GM23248 (cell line): Measurements from ENCODE around the gene LRBA. TPM values are rescaled to one million over a fixed set of nuclear protein-coding genes. Genes with fewer than 3 reads are reported as not detected.

Source experiments
- DNase-seq: peaks from one replicate; pipeline ENCODE4 v3.0.0-alpha.2; 2015
- H2AFZ ChIP-seq: fragments of 200-600 bp; sonication (generic); 2 replicates; pipeline ENCODE4 v1.6.1; 2016; ENCODE audit warnings: antibody characterized with exemption
- H3F3A ChIP-seq: fragments of 200-600 bp; sonication (generic); 2 replicates; pipeline ENCODE4 v1.6.1; 2016; ENCODE audit warnings: mild to moderate bottlenecking, antibody characterized with exemption, mixed run types; ENCODE audit not compliant: insufficient read depth
- H3K27ac ChIP-seq: fragments of 200-600 bp; sonication (generic); 2 replicates; pipeline ENCODE4 v1.5.1; 2016; ENCODE audit warnings: mild to moderate bottlenecking
- H3K27me3 ChIP-seq: fragments of 200-600 bp; sonication (generic); replicated peaks from 2 replicates; pipeline ENCODE4 v1.6.1; 2016; ENCODE audit warnings: mild to moderate bottlenecking; ENCODE audit not compliant: insufficient read depth
- H3K36me3 ChIP-seq: fragments of 200-600 bp; sonication (generic); 2 replicates; pipeline ENCODE4 v1.6.1; 2016; ENCODE audit warnings: low read depth, mild to moderate bottlenecking
- H3K4me1 ChIP-seq: fragments of 200-600 bp; sonication (generic); 2 replicates; pipeline ENCODE4 v1.6.1; 2016; ENCODE audit warnings: mild to moderate bottlenecking; ENCODE audit not compliant: insufficient read depth
- H3K4me2 ChIP-seq: fragments of 200-600 bp; sonication (generic); one replicate; pipeline ENCODE4 v1.6.1; 2016; ENCODE audit warnings: mild to moderate bottlenecking; ENCODE audit not compliant: unreplicated experiment
- H3K4me3 ChIP-seq: fragments of 200-600 bp; sonication (generic); 2 replicates; pipeline ENCODE4 v1.5.1; 2016; ENCODE audit warnings: mild to moderate bottlenecking
- H3K79me2 ChIP-seq: fragments of 200-600 bp; sonication (generic); 2 replicates; pipeline ENCODE4 v1.6.1; 2016; ENCODE audit warnings: mild to moderate bottlenecking; ENCODE audit not compliant: insufficient read depth
- H3K9ac ChIP-seq: fragments of 200-600 bp; sonication (generic); 2 replicates; pipeline ENCODE4 v1.6.1; 2016; ENCODE audit warnings: mild to moderate bottlenecking
- H3K9me2 ChIP-seq: fragments of 200-600 bp; sonication (generic); 2 replicates; pipeline ENCODE4 v1.6.1; 2016; ENCODE audit warnings: mixed run types, mild to moderate bottlenecking, moderate library complexity; ENCODE audit not compliant: insufficient read depth
- H3K9me3 ChIP-seq: fragments of 200-600 bp; sonication (generic); one replicate; pipeline ENCODE4 v1.6.1; 2017; ENCODE audit warnings: low read depth
- H4K20me1 ChIP-seq: fragments of 200-600 bp; sonication (generic); 2 replicates; pipeline ENCODE4 v1.6.0; 2016; ENCODE audit not compliant: insufficient read depth
- EZH2 ChIP-seq: fragments of 200-600 bp; sonication (generic); IDR thresholded peaks from 2 replicates; pipeline ENCODE4 v1.6.1; 2018; ENCODE audit warnings: antibody characterized with exemption, mild to moderate bottlenecking; ENCODE audit not compliant: insufficient read depth, poor library complexity, severe bottlenecking
- EZH2phosphoT487 ChIP-seq: fragments of 200-600 bp; sonication (generic); IDR thresholded peaks from 2 replicates; pipeline ENCODE4 v1.6.1; 2018; ENCODE audit warnings: antibody characterized with exemption, moderate library complexity, mild to moderate bottlenecking, low read depth; ENCODE audit not compliant: insufficient read depth
- WGBS, 2 experiments: methylation state at CpG; one replicate each; pipeline ENCODE4 v1.1.6; 2015 to 2017; ENCODE audit warnings: low lambda C conversion rate in 2 of 2, low coverage in 1 of 2; ENCODE audit errors: missing lambda C conversion rate in 2 of 2; 5-methylcytosine and 5-hydroxymethylcytosine counted together
- in situ Hi-C: fragments of 300-500 bp; cut with MboI; formaldehyde crosslinking; loops from 2 replicates; pipeline ENCODE4 v1.15.0; 2020
- polyA plus RNA-seq: library from polyadenylated mRNA; unstranded; fragments of >200 nt; fragmentation: Nextera tagmentation; extraction: Ambion mirVana; gene quantifications from 2 replicates; pipeline ENCODE4 v1.2.1, GENCODE V29; 2016
- total RNA-seq: library from RNA; depleted of rRNA; stranded (reverse); fragments of >200 nt; shearing (Covaris generic); gene quantifications from 2 replicates; pipeline ENCODE4 v1.2.3, GENCODE V29; 2014

LRBA gene
- total and polyA plus RNA-seq, 2 experiments from 2014 or later, result 6.6 to 17.8 TPM

DNA sequence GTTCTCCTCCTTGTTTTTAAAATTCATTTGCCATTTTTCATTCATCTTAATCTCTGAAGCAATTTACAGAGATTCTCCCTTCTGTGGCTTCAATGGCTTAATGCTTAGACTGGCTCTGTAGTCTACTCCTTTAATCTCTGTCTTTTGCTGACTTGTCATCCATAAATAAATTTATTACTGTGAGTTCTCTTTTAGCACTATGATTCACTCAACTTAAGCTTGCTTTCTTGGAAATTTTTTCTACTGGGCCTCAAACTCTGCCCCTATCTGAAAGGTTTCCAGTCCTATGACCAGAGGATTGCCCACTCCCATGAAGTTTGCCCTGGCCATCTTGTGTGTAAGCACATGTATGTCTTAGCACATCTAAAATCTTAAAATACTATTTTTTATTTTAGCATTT, 685.7 kb downstream of the LRBA start:
- H3K9me3 ChIP-seq, result no peaks in the 10 kb centered on the region
- no peak overlapping the region for H3K27ac ChIP-seq
- H3K4me3 ChIP-seq, result no peak overlapping the region
- H2AFZ ChIP-seq, result no peak overlapping the region
- no peaks in the 10 kb centered on the region for H3K27me3 ChIP-seq
- no peak overlapping the region for H3K4me2 ChIP-seq
- in situ Hi-C loops, result no loop called here
- TF ChIP-seq EZH2 (no peak), EZH2phosphoT487 (no peak)
- no peaks in the 10 kb centered on the region for H3K79me2 ChIP-seq
- no peak overlapping the region for H3K9ac ChIP-seq
- H3F3A ChIP-seq, result no peaks in the 10 kb centered on the region
- no peak for DNase-seq
- H3K9me2 ChIP-seq, result no peaks in the 10 kb centered on the region
- H3K36me3 ChIP-seq, result no peaks in the 10 kb centered on the region
- no peaks in the 10 kb centered on the region for H3K4me1 ChIP-seq
- no peaks in the 10 kb centered on the region for H4K20me1 ChIP-seq

DNA sequence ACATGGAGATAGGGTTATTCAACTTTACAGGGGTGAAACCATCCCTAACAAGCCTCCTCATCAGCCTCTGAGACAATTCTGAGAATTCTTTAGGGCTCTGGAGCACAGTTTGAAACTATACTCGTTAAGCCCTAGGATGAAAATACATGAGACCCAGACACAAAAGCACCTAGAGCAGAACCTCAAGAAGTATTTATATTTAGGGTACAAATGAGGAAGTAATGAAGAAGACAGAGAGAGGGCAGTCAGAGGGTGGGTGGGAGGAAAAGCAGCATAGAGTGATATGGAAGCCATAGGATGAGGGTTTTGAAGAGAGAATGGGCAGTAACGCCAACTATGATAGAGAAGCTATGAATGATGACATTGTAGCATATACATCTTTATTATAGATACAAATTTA, 686.6 kb downstream of the LRBA start:
- Histone ChIP-seq H2AFZ (no peak overlapping the region), H3K4me1 (no peaks in the 10 kb centered on the region), H4K20me1 (no peaks in the 10 kb centered on the region), H3K9ac (no peak overlapping the region), H3K79me2 (no peaks in the 10 kb centered on the region), H3K36me3 (no peaks in the 10 kb centered on the region), H3F3A (no peaks in the 10 kb centered on the region), H3K27me3 (no peaks in the 10 kb centered on the region), H3K9me3 (no peaks in the 10 kb centered on the region), H3K4me3 (no peak overlapping the region), H3K9me2 (no peaks in the 10 kb centered on the region), H3K4me2 (no peak overlapping the region), H3K27ac (no peak overlapping the region)
- in situ Hi-C loops, result no loop called here
- no peak for DNase-seq
- 96 to 97% methylated on average over 2 of the region's 2 CpGs for WGBS, 2 experiments
- TF ChIP-seq EZH2 (no peak), EZH2phosphoT487 (no peak)

DNA sequence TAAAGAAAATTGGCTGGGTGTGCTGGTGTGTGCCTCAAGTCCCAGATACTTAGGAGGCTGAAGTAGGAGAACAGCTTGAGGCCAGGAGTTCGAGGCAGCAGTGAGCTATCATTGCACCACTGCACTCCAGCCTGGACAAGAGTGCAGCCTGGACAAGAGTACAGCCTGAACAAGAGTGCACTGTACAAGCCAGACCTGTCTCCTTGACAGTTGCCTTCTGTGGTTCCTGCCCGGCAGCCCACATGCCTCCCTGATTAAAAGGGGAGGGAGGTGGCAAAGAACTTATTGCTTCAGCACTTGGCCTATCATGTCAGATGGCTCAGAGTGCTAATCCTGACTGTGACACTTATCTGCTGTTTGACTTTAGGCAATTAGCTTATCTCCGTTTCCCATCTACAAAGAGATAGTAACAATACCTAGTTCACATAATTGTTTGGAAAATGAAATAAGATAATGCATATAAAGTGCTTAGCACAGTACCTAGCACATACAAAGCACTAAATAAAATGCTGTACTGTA, 687.8 kb downstream of the LRBA start:
- H3K4me2 ChIP-seq, result no peak overlapping the region
- no peaks in the 10 kb centered on the region for H3K9me2 ChIP-seq
- no peaks in the 10 kb centered on the region for H3F3A ChIP-seq
- no peaks in the 10 kb centered on the region for H4K20me1 ChIP-seq
- no peak for DNase-seq
- in situ Hi-C loops, result no loop called here
- WGBS, 2 experiments, result 68 to 72% methylated on average over 3 of the region's 3 CpGs
- no peaks in the 10 kb centered on the region for H3K27me3 ChIP-seq
- H2AFZ ChIP-seq, result no peak overlapping the region
- H3K27ac ChIP-seq, result no peak overlapping the region
- no peak for TF ChIP-seq EZH2phosphoT487
- TF ChIP-seq EZH2, result no peak
- no peaks in the 10 kb centered on the region for H3K9me3 ChIP-seq
- no peaks in the 10 kb centered on the region for H3K79me2 ChIP-seq
- no peaks in the 10 kb centered on the region for H3K36me3 ChIP-seq
- H3K9ac ChIP-seq, result no peak overlapping the region
- no peaks in the 10 kb centered on the region for H3K4me1 ChIP-seq
- H3K4me3 ChIP-seq, result no peak overlapping the region

DNA sequence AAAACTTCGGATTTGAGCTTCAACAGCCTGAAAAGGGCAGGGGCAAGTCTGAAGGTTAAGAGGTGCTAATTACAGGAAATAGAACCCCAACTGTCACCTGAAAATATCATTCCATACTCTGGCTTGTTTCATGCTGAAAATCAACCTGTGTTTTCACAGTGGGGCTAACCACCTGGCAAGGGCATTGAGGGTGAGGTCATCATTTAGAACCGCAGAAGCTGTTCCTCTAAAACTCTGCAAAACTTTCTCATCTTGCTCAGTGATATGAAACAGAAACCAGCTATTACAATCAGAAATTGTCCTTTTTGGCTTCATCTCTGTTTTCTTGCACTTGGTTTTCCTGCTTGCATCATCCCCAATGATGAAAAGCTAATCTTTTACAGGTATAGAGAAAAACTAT, 689.2 kb downstream of the LRBA start:
- Histone ChIP-seq H3K36me3 (no peaks in the 10 kb centered on the region), H3K79me2 (no peaks in the 10 kb centered on the region), H3F3A (no peaks in the 10 kb centered on the region), H3K27ac (no peak overlapping the region), H3K9me2 (no peaks in the 10 kb centered on the region), H3K27me3 (no peaks in the 10 kb centered on the region), H3K4me3 (no peak overlapping the region), H3K4me2 (no peak overlapping the region), H3K4me1 (no peaks in the 10 kb centered on the region), H3K9me3 (no peaks in the 10 kb centered on the region), H4K20me1 (no peaks in the 10 kb centered on the region), H3K9ac (no peak overlapping the region), H2AFZ (no peak overlapping the region)
- TF ChIP-seq EZH2 (no peak), EZH2phosphoT487 (no peak)
- in situ Hi-C loops, result no loop called here
- 93 to 98% methylated on average over 2 of the region's 2 CpGs for whole genome bisulfite sequencing, 2 experiments
- no peak for DNase-seq
